ENCODE results near the gene DDX17.

The DDX17 gene

DNA sequence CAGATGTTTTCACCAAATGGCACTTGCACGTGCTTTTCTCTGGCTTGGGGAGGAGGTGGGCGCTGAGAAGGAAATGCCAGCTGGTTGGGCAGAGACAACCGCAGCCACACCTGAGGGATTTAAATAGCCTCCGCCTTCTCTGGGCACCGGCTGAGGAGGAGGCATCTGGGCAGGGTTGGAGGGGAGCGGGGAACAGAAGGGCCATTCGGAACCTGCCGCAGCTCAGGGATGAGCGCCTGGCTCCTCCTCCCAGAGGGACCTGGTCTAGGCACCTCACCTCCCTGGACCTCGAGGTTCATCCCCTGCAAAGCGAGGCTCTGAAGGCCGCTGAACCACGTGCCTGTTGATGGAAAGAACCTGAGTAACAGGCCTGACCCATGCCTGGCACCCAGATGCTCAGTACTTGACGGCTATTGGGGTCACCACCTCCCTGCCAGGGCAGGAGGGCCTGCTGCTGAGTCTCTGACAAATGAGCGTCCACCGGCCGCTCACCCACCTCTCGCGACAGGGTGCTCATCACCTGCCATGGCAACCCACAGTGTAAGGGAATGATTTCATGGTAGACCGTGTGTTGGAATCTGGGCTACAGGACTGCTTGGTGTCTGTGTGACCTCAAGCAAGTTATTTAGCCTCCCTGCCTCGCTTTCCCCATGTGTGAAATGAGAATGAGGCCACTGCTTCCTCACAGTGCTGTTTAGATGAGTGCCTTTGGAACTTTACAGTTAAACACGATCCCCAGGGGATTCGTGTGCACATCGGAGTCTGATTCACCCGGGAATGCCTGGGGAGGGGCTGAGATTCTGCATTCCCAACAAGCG is 40.2 kb downstream of the DDX17 start:
- TF ChIP-seq ZFX (IDR thresholded peaks at IDR 0.05) = no peak
- TF ChIP-seq, protein P1, sequence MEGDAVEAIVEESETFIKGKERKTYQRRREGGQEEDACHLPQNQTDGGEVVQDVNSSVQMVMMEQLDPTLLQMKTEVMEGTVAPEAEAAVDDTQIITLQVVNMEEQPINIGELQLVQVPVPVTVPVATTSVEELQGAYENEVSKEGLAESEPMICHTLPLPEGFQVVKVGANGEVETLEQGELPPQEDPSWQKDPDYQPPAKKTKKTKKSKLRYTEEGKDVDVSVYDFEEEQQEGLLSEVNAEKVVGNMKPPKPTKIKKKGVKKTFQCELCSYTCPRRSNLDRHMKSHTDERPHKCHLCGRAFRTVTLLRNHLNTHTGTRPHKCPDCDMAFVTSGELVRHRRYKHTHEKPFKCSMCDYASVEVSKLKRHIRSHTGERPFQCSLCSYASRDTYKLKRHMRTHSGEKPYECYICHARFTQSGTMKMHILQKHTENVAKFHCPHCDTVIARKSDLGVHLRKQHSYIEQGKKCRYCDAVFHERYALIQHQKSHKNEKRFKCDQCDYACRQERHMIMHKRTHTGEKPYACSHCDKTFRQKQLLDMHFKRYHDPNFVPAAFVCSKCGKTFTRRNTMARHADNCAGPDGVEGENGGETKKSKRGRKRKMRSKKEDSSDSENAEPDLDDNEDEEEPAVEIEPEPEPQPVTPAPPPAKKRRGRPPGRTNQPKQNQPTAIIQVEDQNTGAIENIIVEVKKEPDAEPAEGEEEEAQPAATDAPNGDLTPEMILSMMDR (conservative IDR thresholded peaks at IDR 0.05) = no peak
- H3K27ac ChIP-seq = no peak overlapping the region

DNA sequence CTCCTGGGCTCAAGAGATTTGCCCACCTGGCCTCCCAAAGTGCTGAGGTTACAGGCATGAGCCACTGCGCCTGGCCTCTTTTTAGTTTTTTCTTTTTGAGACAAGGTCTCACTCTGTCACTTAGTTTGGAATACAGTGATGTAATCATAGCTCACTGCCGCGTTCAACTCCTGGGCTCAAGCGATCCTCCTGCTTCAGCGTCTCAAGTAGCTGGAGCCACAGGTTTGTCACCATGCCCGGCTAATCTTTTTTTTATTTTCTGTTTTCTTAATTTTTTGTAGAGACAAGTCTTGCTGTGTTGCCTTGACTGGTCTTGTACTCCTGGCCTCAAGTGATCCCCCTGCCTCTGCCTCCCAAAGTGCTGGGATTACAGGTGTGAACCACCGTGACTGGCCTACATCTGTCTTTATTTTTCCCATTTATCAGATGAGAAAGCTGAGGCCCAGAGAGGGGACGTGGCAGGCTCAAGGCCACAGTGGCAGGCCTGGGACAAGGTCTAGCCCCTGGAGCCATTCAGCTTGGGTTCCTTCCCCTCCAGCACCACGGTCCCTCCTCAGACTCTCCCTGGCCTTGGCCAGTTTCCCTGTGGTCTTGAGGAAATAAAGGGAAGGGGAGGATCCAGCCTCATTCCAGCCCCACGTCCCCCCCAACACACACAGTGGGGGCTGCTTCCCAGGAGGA is 41.0 kb downstream of the DDX17 start:
- TF ChIP-seq, protein P1 (conservative IDR thresholded peaks at IDR 0.05) = no peak
- TF ChIP-seq ZFX (IDR thresholded peaks at IDR 0.05) = no peak
- no peak overlapping the region for H3K27ac ChIP-seq

DNA sequence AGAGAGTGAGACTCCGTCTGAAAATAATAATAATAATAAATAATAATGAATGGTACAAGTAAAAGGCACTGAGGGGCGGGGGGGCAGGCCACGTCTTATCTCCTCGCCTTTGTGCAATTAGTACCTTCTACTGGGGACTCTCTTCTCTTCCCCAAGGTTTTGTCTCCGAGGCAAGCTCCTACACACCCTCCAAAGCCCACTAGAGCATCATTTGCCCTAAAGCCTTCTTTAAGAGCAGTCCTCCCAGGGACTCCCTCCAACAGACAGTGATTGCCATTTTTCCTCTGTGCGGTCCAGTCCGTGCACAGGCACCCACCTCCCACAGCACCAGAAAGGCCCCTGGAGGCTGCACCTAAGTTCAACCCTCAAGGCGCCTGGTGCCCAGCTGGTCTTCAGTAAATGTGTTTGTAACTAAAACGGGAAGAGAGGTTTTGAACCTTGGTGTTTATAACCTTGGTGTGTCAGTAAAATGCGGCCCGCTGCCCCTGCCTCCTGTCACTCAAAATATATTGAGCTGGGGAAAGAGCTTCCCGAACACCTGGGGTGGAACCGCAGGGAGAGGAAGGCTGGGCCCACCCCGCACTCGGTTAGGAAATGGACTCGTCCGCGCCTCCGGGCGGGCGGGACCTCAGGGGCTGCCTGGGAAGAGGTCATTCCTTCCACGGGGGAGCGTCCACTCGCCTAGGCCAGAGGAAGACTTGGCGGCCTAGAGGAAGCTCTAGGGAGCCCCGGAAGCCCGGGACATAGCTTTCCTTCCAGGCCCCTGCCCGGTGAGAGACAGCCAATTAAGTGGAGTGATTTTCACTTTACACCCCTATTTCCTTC is 42.9 kb downstream of the DDX17 start:
- no peak for TF ChIP-seq ZFX (IDR thresholded peaks at IDR 0.05)
- TF ChIP-seq, protein P1 (conservative IDR thresholded peaks at IDR 0.05) = no peak
- H3K27ac ChIP-seq = no peak overlapping the region

DNA sequence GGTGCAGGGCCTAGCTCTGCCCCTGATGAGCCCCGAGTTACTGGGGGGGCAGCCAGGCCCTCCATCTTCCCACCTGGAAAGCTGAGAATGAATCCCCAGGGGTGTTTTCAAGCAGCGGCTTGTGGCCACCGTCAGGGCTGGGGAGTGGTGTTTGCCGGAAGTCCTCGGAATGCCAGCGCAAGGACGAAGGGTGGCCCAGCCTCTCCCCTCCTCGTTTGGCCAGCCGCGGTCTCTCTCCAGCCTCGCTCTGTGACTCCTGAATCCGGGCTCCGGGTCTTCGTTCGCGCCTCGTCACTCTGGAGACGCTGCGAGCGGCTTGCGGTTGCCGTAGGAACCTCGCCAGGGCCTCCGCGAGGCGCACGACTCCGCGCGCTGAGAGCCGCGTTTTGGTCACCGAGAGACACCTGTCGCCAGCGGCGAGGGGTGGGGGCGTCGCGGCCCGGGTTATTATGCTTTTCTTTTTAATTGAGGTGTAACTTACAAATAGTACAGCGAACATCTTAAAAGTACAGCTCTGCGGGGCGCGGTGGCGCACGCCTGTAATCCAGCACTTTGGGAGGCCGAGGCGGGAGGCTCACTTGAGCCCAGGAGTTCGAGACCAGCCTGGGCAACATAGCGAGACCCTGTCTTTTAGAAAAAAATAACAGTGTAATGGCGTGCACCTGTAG is 44.6 kb downstream of the DDX17 start:
- no peak overlapping the region for H3K27ac ChIP-seq

DNA sequence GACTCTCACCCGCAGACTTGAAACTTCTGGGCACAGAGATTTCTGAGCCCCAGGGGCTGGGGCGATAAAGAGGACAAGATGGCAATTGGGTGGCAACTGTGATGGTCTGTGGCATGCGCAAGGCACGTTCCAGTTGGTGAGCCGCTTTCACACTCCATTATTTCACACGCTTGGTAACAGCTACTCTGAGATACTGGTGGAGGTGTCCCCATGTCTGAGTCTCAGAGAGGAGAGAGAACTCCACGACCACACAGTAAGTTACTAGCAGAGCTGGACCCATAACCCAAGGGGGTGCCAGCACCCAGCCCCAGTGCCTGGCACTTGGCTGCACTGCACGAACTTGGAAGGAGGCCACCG is 45.1 kb downstream of the DDX17 start:
- H3K27ac ChIP-seq = no peak overlapping the region
- TF ChIP-seq, protein P1 (conservative IDR thresholded peaks at IDR 0.05) = no peak
- no peak for TF ChIP-seq ZFX (IDR thresholded peaks at IDR 0.05)

More for the DNA sequence above, 44.6 kb downstream of the DDX17 start:
- TF ChIP-seq, protein P1 (conservative IDR thresholded peaks at IDR 0.05) = no peak
- TF ChIP-seq ZFX (IDR thresholded peaks at IDR 0.05) = no peak

DNA sequence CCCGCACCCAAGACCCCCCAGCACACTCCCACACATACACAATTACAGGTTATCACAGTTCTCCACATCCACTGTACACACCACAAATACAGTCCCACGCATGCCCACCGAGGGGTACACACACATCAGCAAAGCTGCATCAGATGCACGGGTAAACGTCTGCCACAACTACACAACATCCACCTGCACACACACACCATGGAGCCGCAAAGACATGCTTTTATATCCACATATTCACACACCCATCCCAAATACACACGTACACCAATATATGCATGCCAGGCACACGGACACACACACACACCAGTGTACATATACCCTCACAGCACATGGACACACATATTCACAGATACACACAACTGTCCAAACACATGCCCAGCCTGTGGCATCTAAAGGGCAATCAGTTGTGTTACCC is 45.7 kb downstream of the DDX17 start:
- H3K27ac ChIP-seq = no peak overlapping the region
- TF ChIP-seq ZFX (IDR thresholded peaks at IDR 0.05) = no peak
- TF ChIP-seq, protein P1 (conservative IDR thresholded peaks at IDR 0.05) = no peak
